ENCODE results near the gene ADD1.

Gene ADD1

DNA sequence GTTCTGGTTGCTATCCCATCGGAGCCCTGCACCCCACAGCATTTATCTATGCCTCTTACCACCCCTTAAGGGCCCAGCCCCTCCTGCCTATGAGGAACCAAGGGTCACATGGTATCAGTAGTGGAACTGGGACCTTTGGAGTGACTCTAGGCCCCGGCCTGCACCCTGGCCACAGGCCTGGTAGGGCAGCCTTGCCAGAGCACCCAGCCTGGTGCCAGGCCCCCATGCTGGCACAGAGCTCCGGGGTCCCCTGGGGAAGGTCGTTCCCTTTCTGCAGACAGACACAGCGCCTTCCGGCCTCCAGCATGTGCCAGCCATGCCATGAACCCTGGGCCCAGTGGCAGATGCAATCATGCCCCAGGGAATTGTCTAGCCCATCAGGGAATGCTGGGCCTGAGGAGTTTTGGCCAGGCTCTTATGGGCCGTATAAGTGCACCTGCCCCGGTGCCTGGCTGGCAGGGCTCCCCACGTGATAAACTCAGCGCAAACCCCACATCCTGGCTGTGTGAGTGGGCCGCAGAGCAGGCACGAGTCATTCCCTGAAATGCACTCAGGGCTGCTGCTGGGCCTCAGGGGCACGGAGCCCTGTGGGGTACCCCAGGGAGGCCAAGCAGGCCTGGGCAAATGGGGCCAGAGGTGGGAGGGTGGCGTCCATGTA lies 19.8 kb upstream of the ADD1 start:
- DNase-seq: no peak

DNA sequence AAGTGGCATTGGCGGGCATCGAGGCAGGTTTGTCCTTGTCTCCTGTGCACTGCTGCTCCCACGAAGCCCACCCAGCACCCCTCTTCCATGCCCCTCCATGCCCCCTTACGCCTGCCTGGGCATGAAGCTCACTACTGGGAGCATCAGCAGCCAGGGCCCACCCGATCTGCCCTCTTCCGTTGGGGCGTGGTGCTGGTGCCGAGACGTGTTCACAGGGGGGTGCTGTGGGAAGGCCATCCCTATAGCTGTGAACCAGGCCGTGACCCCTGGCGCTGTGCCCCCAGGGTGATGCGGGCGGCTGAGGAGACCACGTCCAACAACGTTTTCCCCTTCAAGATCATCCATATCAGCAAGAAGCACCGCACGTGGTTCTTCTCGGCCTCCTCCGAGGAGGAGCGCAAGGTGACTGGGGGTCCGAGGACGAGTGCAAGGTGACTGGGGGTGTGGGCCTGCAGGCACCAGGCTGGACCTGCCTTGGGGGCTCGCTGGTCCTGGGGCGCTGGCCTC lies 19.3 kb upstream of the ADD1 start:
- no peak for DNase-seq

DNA sequence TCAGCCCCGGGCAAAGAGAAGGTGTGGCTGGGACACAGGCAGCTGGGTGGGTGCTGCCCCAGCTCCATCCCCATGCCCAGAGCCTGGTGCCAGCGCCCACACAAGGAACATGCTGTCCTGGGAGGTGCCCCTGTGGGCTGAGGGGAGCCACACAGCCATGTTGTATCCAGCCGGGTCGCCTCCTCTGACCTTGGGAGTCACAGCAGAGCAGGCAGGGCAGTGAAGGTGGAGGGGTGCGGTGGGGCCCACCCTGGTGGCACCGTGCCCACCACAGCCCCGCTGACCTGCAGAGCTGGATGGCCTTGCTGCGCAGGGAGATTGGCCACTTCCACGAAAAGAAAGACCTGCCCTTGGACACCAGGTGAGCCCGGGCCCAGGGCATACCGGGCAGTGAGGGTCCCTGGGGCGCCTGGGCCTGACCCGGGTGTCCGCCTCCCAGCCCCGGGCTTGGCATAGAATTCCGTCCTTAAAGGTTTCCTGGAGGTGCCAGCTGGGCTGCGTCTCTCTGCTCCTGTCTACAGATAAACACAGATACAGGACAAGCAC lies 18.7 kb upstream of the ADD1 start:
- DNase-seq: no peak

DNA sequence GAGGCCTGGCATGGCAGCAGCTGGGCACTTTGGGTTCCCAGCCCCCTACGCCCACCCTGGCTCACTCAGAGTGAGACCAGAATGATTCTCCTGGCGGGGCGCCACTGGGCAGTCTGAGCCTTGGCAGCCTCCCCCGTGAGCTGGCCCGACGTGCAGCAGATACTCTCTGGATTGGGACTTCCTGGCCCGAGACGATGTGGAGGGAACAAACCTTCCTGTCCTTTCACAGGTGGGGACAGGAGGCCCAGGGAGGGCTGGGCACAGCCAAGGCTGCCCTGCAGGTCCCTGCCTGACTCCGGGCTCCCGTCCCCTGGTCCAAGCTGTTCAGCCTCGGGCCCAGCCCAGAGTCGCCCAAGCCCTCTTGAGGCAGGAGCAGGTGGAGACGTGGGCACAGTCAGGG lies 17.9 kb upstream of the ADD1 start:
- DNase-seq: no peak

DNA sequence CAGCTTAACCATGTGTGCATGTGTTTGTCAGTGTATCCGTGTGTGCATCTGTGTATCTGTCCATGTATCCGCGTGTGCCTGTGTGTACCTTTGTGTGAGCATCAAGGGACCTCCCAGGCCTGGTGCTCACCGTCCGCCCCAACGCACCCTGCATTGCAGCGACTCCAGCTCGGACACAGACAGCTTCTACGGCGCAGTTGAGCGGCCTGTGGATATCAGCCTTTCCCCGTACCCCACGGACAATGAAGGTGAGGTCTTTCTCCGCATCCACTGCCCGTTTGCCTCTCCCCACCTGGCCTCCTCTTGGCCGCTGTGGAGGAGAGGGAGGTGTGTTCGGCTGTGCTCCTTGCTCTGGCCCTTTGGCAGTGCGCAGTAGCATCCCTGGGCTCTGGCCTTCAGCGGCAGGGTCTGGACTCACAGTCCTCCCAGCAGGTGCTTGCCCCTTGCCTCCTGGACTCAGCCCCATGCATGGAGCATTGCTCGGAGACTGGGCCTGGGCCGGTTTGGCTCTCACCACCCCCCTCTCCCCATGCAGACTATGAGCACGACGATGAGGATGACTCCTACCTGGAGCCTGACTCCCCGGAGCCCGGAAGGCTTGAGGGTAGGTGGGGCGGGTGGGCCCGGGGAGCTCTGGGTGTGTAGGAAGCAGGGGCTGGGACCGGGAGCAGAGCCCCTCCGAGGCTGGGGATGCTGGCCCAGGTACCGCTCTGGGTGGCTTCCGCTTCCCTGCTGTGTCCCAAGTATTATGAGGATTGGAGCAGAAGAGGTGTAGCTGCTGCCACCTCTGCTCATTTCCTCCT lies 16.4 kb upstream of the ADD1 start:
- DNase-seq: no peak

DNA sequence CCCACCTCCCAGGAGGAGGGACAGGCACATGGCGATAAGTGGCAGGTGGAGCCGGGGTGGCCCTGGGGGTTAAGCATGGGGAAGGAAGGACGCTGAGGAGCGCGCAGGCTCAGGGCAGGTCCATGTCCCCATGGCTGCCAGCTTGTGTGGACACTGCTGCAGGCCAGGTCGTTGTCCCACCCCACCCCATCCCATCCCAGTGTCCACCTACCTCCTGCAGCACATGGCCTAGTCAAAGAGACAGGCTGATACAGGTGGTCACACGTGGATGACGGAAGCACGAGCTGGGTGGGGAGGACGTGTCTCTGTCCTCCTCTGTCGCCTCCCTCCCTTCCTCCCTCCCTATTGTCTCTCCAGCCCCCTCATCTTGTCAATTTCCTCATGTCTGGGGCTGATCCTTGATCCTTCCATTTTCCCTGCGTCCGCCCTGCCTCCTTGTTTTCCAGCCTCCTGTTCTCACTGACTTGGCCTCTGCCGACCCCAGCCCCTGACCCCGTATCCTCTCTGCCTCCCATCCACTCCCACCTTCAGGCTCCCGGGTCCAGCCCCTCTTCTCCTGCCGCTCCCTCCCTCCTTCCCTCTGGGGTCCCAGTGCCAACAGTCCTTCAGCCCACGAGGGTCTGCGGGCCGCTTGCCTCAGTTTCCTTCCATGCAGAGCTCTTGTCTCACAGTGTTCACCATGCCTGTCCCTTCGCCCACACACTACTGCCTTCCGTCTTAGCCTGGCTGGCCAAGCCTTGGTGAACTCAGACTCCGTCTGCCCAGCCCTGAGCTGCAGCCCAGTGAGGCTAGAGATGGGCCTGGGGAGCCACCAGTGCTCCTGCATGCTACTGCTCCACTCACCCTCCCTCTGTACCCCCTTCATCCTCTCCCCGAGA lies 15.5 kb upstream of the ADD1 start:
- DNase-seq: no peak

DNA sequence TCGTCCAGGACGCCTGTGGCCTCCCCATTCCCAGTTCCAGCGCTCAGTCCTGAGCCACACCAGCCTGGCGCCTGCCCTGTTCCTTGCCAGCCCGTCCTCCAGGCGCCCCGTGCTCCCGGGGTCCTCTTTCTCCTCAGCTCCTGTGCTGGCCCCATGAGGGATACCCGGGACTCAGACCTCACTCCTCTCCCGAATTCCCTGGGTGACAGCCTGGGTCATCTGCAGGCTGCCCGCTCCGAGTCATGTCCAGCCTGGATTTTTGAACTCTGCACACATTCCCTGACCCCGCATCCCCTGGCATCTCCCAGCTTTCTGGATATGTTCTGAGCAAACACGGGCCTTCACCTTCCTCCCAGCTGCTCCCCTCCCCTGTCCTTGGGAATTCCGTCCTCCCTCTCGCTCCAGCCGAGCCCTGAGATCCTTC lies 14.9 kb upstream of the ADD1 start:
- no peak for DNase-seq

DNA sequence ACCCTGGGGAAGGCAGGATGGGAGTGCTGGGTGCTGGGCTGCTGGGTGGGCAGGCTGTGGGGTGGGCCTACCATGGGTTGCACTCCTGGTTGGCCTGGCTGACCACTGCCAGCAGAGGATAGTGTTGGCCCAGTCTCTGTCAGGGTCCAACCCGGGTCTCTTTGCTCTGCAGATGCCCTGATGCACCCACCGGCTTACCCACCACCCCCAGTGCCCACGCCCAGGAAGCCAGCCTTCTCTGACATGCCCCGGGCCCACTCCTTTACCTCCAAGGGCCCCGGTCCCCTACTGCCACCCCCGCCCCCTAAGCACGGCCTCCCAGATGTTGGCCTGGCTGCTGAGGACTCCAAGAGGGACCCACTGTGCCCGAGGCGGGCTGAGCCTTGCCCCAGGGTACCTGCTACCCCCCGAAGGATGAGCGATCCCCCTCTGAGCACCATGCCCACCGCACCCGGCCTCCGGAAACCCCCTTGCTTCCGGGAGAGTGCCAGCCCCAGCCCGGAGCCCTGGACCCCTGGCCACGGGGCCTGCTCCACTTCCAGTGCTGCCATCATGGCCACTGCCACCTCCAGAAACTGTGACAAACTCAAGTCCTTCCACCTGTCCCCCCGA lies 14.2 kb upstream of the ADD1 start:
- no peak for DNase-seq

DNA sequence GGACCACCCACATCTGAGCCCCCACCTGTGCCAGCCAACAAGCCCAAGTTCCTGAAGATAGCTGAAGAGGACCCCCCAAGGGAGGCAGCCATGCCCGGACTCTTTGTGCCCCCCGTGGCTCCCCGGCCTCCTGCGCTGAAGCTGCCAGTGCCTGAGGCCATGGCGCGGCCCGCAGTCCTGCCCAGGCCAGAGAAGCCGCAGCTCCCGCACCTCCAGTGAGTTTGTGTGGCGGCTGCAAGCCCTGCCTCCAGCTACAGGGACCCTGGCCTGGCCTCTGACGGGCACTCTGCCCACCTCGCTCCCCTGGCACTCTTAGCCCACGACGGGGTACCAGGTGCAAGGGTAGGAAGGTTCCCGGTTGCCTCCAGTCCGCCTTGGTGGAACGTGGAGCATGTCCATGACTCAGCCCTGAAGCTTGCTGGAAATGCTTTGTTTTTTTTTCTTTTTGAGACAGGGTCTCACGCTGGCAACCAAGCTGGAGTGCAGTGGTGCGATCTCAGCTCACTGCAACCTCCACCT lies 13.7 kb upstream of the ADD1 start:
- DNase-seq: no peak

DNA sequence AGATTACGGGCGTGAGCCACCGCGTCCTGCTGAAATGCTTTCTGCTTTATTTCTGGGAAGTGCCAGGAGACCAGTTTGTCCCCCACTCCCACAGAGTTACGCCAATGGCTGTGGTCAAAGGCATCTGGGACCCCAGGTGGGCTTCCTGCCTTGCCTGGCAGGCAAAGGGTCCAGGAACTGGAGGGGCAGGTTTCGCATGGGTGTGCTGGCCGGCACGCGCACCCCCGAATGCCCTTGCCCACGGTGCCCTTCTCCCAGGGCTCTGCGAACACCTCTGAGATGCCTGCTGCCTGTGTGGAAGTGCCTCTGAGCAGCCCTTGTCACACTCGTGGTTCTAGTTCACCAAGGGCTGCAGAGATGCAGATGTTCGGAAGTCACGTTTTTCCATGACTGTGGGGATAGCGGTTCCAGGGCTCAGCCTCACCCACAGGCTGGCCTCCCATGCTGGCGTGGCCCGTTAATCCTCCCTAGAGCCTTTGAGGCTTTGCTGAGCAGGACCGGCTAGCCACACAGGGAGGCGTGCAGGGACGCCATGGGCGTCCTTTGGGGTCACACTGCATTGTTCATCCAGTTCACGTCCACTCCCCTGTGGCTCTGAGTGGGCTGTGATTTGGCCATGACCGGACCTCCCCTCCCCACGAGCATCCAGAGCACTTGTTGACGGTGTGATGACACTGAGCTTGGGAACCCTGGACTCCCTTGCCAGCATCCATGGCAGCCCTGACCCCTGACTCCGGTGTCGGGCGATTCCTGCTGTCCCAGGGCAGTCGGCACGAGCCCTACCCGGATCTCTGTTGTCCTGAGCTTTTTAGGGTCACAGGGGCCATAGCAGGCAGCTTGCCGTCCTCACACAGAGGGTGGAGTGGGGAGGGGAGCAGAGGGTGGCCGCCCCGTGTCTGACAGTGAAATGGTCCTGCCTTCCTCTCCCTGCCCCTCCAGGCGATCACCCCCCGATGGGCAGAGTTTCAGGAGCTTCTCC lies 12.7 kb upstream of the ADD1 start:
- no peak for DNase-seq

DNA sequence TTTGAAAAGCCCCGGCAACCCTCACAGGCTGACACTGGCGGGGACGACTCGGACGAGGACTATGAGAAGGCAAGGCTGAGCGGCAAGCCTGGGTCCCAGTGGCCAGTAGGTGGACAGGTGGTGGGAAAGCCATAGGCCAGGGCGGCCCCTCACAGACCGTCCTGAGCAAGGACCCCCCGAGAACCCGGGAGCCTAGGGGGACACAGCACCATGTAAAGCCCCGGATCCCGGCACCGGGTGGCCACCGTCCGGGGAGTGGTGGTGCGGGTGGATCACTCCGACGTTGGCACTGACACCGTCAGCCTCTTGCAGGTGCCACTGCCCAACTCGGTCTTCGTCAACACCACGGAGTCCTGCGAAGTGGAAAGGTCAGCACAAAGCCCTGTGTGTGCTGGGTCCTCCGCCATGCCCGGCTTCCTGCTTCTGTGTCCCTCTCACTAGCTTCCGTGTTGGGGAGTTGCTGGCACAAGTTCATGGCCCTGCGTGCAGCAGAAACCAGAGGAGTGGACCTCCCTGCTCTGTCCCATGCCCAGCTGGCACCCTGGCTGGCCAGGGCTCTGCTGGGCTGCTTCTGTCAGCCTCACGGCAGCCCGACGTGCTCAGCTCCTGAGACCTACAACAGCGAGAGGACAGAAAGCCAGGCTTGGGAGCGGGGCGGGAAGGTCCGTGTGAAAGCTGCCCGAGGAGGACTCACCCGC lies 11.9 kb upstream of the ADD1 start:
- DNase-seq: no peak

DNA sequence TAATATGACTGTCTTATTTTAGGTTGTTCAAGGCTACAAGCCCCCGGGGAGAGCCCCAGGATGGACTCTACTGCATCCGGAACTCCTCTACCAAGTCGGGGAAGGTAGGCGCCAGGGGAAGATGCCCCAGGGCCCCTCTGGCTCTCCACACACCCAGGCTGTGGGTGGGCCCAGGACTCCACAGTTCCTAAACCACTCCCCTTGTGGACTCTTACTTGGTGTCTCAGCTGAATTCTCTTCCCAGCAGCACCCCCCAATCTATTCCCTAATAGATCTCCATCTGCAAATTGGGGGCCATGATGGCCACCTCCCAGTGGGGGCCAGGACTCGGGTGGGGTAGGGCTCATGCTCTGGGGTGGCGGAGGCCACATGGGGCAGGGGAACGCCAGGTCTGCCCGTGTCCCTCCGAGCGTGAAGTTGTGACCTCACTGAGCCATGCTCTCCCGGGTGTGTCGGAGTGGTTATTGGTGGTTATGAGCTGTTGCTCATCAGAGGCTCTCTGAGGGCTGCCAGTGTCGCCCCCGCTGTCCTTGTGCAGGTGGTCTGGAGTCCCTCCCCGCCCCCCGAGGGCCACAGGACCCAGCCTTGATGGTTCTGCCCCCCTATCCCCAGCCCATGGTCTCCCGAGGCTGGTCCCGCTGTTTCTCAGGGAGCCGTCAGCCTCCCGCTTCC lies 11.2 kb upstream of the ADD1 start:
- DNase-seq: no peak

DNA sequence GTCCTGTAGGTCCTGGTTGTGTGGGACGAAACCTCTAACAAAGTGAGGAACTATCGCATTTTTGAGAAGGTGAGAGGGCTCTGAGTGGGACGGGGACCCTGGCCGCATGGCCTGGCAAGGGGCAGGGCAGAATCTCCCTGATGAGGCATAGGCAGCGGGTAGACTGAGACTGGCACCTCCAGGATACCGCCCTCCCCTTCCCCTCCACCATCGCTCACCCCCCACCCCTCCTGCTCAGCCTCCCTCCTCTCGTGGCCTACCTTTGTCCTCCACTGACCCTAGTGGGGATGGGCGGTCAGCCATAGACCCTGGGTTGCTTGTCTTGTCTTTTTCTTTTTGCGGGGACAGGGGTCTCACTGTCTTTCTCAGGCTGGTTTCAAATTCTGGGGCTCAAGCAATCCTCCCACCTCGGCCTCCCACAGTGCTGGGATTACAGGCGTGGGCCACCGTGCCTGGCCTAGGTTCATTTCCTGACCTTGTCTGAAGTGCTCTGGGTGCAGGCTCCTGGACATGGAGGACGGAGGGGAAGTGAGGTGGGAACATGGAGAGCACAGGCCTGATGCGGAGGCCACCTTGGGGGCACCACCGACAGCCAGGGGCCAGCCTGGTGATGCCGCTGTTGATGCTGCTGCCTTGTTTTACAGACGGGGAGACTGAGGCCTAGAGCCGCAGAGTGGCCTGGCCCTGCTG lies 10.5 kb upstream of the ADD1 start:
- no peak for DNase-seq

DNA sequence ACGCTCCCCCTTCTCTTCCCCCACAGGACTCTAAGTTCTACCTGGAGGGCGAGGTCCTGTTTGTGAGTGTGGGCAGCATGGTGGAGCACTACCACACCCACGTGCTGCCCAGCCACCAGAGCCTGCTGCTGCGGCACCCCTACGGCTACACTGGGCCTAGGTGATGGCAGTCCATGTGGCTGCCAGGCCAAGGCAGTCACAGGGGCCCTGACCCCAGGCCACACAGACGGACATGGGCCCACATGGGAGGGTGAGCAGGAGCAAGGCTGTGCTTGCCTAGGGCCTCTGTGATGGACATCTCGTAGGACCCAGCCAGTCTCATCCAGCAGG lies 10.0 kb upstream of the ADD1 start:
- DNase-seq: no peak

DNA sequence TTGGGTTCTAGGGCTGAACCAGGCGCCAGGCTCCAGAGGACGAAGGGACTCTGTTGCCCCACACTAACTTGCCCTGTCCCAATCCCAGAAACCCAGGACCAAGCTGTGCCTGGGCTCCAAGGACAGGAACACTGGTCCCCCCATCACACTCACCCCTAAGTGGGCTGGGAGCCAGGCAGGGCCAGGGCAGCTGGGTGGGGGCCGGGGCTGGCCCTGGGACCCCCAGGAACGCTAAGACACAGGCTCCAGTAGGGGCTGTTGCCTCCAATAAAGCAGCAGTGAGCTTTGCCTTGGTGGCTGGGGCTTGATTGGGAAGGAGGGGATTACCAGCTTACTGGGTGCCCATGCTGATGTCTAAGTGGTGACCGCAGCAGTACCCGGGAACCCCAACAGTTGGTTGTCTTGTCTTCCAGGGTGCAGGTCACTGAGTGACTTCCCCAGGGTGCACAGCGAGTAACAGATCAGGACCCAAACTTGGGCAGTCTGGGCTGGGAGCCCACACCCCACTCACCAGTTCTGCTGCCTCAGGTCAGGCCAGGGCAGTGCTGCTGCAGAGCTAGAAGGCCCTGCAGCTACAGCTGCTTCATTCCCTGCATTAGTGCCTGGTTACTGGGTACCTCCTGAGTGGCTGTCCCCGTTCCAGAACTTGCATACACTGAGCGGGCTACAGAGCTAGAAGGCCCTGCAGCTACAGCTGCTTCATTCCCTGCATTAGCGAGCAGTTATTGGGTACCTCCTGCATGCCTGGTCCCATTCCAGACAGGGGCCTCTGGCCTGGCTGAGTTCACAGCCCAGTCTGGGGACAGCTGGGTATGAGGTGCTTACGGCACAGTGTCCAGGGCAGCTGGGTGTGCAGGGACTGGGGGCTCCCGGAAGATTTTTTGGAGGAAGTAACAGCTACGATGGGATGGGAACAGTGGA lies 9.4 kb upstream of the ADD1 start:
- no peak for DNase-seq

DNA sequence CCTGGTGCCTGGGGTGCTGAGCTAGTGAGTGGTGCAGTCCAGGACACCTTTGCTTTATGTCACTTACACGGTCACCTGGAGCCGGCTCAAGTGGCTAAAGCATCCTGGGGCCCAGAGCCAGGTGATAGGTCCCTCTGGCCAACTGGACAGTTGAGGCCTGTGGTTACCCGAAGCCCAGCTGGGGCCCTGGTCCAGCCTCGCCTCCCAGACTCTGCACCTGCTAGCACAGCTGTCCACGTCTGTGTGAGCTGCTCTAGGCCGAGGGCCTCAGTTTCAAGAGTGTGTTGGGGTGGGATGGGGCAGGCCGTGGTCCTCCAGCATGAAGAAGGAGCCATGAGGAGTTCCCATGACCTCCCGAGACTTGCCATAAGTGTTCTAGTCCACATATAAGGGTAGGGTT lies 7.7 kb upstream of the ADD1 start:
- no peak for DNase-seq

DNA sequence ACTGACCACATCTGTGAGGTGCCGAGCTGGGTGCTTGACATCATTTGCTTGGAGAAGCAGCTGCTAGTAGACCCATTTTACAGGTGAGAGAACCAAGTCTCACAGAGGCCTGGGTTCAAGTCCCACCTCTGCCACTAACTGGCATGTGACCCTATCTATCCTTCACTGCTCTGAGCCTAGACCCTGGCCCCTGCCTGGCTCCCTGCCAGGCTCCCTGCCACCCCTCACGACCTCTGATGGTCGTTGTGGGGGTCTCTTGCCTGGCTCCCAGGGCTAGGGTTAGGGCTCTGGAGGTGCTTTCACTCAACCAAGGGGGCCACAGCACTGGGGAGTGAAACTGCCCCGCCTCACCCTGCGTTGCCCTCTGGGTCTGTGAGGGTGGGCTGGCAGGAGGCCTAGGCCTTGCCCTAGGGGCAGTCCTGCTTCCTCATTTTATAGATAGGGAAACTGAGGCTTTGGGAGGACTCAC lies 7.2 kb upstream of the ADD1 start:
- DNase-seq: no peak
